Measurements from ENCODE around the gene GNB4. TPM values are rescaled to one million over a fixed set of nuclear protein-coding genes. Genes with fewer than 3 reads are reported as not detected.

GNB4 gene
- total RNA-seq, 1 experiment from 2014 or later = 83.3 TPM

- no peaks in the 10 kb centered on the region for H3K27me3 ChIP-seq (replicated peaks; ENCODE audit: insufficient read depth, low read depth, low read length, poor library complexity)
- DNase-seq (ENCODE audit: low spot score) = no peak
- no peaks in the 10 kb centered on the region for H3K36me3 ChIP-seq (ENCODE audit: insufficient read depth, low read length, poor library complexity, severe bottlenecking)
- intact Hi-C loops (cut with micrococcal nuclease; ENCODE audit: unreplicated experiment) = no loop called here
- H3K9me3 ChIP-seq (ENCODE audit: low read depth, low read length, poor library complexity, severe bottlenecking) = no peaks in the 10 kb centered on the region
- H3K4me1 ChIP-seq (ENCODE audit: insufficient read depth, low read length, poor library complexity, severe bottlenecking) = no peaks in the 10 kb centered on the region
- no peak for TF ChIP-seq CTCF (conservative IDR thresholded peaks at IDR 0.05; ENCODE audit: low read depth, low read length)
- no peak for TF ChIP-seq EZH2 (IDR thresholded peaks at IDR 0.05; ENCODE audit: borderline replicate concordance, low read depth, low read length, poor library complexity, severe bottlenecking)
- no TSS peak for BruUV-seq (replicated peaks)
- ChIA-PET CTCF (no interaction called here), POLR2A (ENCODE audit: low non-redundant PET) (no interaction called here)
- no peak overlapping the region for H3K27ac ChIP-seq (ENCODE audit: low read depth, low read length, poor library complexity, severe bottlenecking)
- no peak overlapping the region for H3K4me3 ChIP-seq (ENCODE audit: low read depth, low read length, poor library complexity, severe bottlenecking)
Observed at GRCh38 chr3:179473565-179473964, 22.3 kb upstream of the GNB4 start.

GRCh38 chr3:179464323-179465092, 13.2 kb upstream of the GNB4 start:
- Histone ChIP-seq H3K27ac (ENCODE audit: low read depth, low read length, poor library complexity, severe bottlenecking) (no peak overlapping the region), H3K9me3 (ENCODE audit: low read depth, low read length, poor library complexity, severe bottlenecking) (no peaks in the 10 kb centered on the region), H3K4me3 (ENCODE audit: low read depth, low read length, poor library complexity, severe bottlenecking) (no peak overlapping the region), H3K27me3 (replicated peaks; ENCODE audit: insufficient read depth, low read depth, low read length, poor library complexity) (no peaks in the 10 kb centered on the region), H3K36me3 (ENCODE audit: insufficient read depth, low read length, poor library complexity, severe bottlenecking) (no peaks in the 10 kb centered on the region), H3K4me1 (ENCODE audit: insufficient read depth, low read length, poor library complexity, severe bottlenecking) (peaks cover 4% of the 10 kb centered on the region)
- TF ChIP-seq CTCF (conservative IDR thresholded peaks at IDR 0.05; ENCODE audit: low read depth, low read length) = no peak
- no peak for TF ChIP-seq EZH2 (IDR thresholded peaks at IDR 0.05; ENCODE audit: borderline replicate concordance, low read depth, low read length, poor library complexity, severe bottlenecking)
- ChIA-PET CTCF (no interaction called here), POLR2A (ENCODE audit: low non-redundant PET) (no interaction called here)
- no TSS peak for BruUV-seq (replicated peaks)
- intact Hi-C loops (cut with micrococcal nuclease; ENCODE audit: unreplicated experiment) = no loop called here
- no peak for DNase-seq (ENCODE audit: low spot score)

GRCh38 chr3:179463319-179463718, 12.0 kb upstream of the GNB4 start:
- H3K27me3 ChIP-seq (replicated peaks; ENCODE audit: insufficient read depth, low read depth, low read length, poor library complexity) = no peaks in the 10 kb centered on the region
- H3K4me1 ChIP-seq (ENCODE audit: insufficient read depth, low read length, poor library complexity, severe bottlenecking) = peaks cover 4% of the 10 kb centered on the region
- TF ChIP-seq CTCF (conservative IDR thresholded peaks at IDR 0.05; ENCODE audit: low read depth, low read length) (no peak), EZH2 (IDR thresholded peaks at IDR 0.05; ENCODE audit: borderline replicate concordance, low read depth, low read length, poor library complexity, severe bottlenecking) (no peak)
- POLR2A ChIA-PET (ENCODE audit: low non-redundant PET) = interaction anchor here (0.5 kb wide), 1 partner anchor 31 kb away, joined by 11 read pairs; no protein-coding TSS in a partner anchor
- no TSS peak for BruUV-seq (replicated peaks)
- no peak for DNase-seq (ENCODE audit: low spot score)
- H3K9me3 ChIP-seq (ENCODE audit: low read depth, low read length, poor library complexity, severe bottlenecking) = no peaks in the 10 kb centered on the region
- H3K27ac ChIP-seq (ENCODE audit: low read depth, low read length, poor library complexity, severe bottlenecking) = no peak overlapping the region
- CTCF ChIA-PET = no interaction called here
- no peaks in the 10 kb centered on the region for H3K36me3 ChIP-seq (ENCODE audit: insufficient read depth, low read length, poor library complexity, severe bottlenecking)
- no peak overlapping the region for H3K4me3 ChIP-seq (ENCODE audit: low read depth, low read length, poor library complexity, severe bottlenecking)
- intact Hi-C loops (cut with micrococcal nuclease; ENCODE audit: unreplicated experiment) = no loop called here
